PC-9 (cell line): Measurements from ENCODE around the gene BICC1. TPM values are rescaled to one million over a fixed set of nuclear protein-coding genes. Genes with fewer than 3 reads are reported as not detected.

Experiments used
- BruUV-seq: library from RNA; stranded (reverse); fragments of 400-500 nt; replicated peaks from 2 replicates; lab custom pipeline; 2021; lab: Mats Ljungman, UMichigan
- CTCF ChIA-PET: fragments of 300-600 bp; sonication (Branson Sonifier 250); formaldehyde crosslinking; loops from one replicate; lab custom pipeline; 2022; ENCODE audit warnings: antibody characterized with exemption; lab: Charles Lee
- POLR2A ChIA-PET: fragments of 300-600 bp; sonication (Branson Sonifier 250); formaldehyde crosslinking; loops from one replicate; lab custom pipeline; 2022; ENCODE audit warnings: antibody characterized with exemption; ENCODE audit not compliant: unreplicated experiment; lab: Charles Lee
- DNase-seq, 2 experiments: peaks; one replicate each; pipeline versions ENCODE4 v3.0.0 to v3.0.0-alpha.2; 2015 to 2022; ENCODE audit warnings: mixed read lengths in 1 of 2
- H2AFZ ChIP-seq: fragments of 200-600 bp; sonication (generic); 2 replicates; pipeline ENCODE4 v1.8.1; 2017; ENCODE audit warnings: antibody characterized with exemption
- H3F3A ChIP-seq: fragments of 200-600 bp; sonication (generic); 2 replicates; pipeline ENCODE4 v1.8.1; 2017; ENCODE audit warnings: antibody characterized with exemption, mild to moderate bottlenecking, low read depth; ENCODE audit not compliant: insufficient read depth
- H3K27ac ChIP-seq: fragments of 200-600 bp; sonication (generic); 2 replicates; pipeline ENCODE4 v1.6.1; 2016; ENCODE audit warnings: mixed run types
- H3K27me3 ChIP-seq: fragments of 200-600 bp; sonication (generic); 2 replicates; pipeline ENCODE4 v1.6.1; 2016; ENCODE audit warnings: low read depth, mixed run types; ENCODE audit not compliant: insufficient read depth
- H3K36me3 ChIP-seq: fragments of 200-600 bp; sonication (generic); 2 replicates; pipeline ENCODE4 v1.6.1; 2016; ENCODE audit warnings: low read depth, mixed run types
- H3K4me1 ChIP-seq: fragments of 200-600 bp; sonication (generic); replicated peaks from 2 replicates; pipeline ENCODE4 v1.6.1; 2016; ENCODE audit warnings: mixed run types; ENCODE audit not compliant: insufficient read depth
- H3K4me2 ChIP-seq: fragments of 200-600 bp; sonication (generic); 2 replicates; pipeline ENCODE4 v1.6.1; 2017; ENCODE audit warnings: mixed run types
- H3K4me3 ChIP-seq: fragments of 200-600 bp; sonication (generic); 2 replicates; pipeline ENCODE4 v1.6.1; 2016; ENCODE audit warnings: mixed run types
- H3K79me2 ChIP-seq: fragments of 200-600 bp; sonication (generic); 2 replicates; pipeline ENCODE4 v1.6.1; 2017; ENCODE audit warnings: low read depth, mixed run types
- H3K9me2 ChIP-seq: fragments of 200-600 bp; sonication (generic); 2 replicates; pipeline ENCODE4 v1.8.1; 2017; ENCODE audit warnings: mild to moderate bottlenecking; ENCODE audit not compliant: insufficient read depth
- H3K9me3 ChIP-seq: fragments of 200-600 bp; sonication (generic); 2 replicates; pipeline ENCODE4 v1.8.1; 2016; ENCODE audit warnings: low read depth; ENCODE audit not compliant: insufficient read depth
- H4K20me1 ChIP-seq: fragments of 200-600 bp; sonication (generic); 2 replicates; pipeline ENCODE4 v1.8.1; 2017; ENCODE audit not compliant: insufficient read depth
- EZH2 ChIP-seq: fragments of 200-600 bp; sonication (generic); IDR thresholded peaks from 2 replicates; pipeline ENCODE4 v1.8.0; 2017; ENCODE audit warnings: antibody characterized with exemption, low read depth
- intact Hi-C: fragments of 100-400 bp; cut with micrococcal nuclease; formaldehyde crosslinking; loops from one replicate; pipeline ENCODE4 v1.10.0; 2022; ENCODE audit not compliant: unreplicated experiment
- total RNA-seq: library from RNA; stranded (reverse); gene quantifications from 2 replicates; pipeline ENCODE4 v1.2.3, GENCODE V29; 2021
- TF ChIP-seq, protein P1 (sequence below): fragments of 200-600 bp; sonication (generic); conservative IDR thresholded peaks from 2 replicates; pipeline ENCODE4 v1.6.1; 2017; ENCODE audit warnings: mixed run types, antibody characterized with exemption, mild to moderate bottlenecking, moderate library complexity

Gene BICC1
- total RNA-seq, 1 experiment from 2014 or later = not detected

DNA sequence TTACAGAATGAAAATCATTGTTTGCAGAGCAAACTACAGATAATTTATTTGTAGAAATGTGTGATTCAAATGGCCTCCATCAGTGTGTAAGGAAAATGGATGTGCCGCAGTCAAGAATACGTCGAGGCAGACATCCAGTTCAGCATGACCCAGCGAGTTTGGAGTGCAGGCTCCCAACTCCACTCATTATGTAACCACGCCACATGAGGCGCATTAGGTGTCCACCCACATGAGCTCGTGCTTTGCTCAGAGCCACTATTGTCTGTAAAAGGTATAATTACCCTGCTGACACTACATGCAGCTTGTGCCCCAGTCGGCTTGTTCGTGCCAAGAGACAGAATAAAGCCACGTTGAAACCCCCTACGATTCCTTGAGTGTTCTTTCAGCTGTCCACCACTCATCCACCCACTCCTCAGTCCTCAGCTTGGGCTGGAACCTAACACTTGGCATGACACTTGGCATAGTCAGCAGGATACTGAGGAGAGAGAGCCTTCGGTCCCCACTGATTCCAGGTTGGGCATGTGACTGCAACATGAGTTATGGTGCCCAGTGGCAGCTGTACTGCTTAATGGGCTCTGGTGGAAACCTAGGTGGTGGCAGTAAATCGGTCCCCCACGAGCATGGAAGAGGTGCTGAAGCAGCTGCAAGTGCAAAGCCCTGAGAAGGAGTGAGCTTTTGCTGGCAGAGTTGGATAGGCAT lies 102.7 kb downstream of the BICC1 start:
- no peak for TF ChIP-seq EZH2
- TF ChIP-seq, protein P1, sequence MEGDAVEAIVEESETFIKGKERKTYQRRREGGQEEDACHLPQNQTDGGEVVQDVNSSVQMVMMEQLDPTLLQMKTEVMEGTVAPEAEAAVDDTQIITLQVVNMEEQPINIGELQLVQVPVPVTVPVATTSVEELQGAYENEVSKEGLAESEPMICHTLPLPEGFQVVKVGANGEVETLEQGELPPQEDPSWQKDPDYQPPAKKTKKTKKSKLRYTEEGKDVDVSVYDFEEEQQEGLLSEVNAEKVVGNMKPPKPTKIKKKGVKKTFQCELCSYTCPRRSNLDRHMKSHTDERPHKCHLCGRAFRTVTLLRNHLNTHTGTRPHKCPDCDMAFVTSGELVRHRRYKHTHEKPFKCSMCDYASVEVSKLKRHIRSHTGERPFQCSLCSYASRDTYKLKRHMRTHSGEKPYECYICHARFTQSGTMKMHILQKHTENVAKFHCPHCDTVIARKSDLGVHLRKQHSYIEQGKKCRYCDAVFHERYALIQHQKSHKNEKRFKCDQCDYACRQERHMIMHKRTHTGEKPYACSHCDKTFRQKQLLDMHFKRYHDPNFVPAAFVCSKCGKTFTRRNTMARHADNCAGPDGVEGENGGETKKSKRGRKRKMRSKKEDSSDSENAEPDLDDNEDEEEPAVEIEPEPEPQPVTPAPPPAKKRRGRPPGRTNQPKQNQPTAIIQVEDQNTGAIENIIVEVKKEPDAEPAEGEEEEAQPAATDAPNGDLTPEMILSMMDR = no peak
- Histone ChIP-seq H3F3A (no peaks in the 10 kb centered on the region), H3K79me2 (no peaks in the 10 kb centered on the region), H3K4me2 (no peak overlapping the region), H3K9me2 (no peaks in the 10 kb centered on the region), H3K4me3 (no peak overlapping the region), H4K20me1 (no peaks in the 10 kb centered on the region), H3K4me1 (no peaks in the 10 kb centered on the region), H3K27me3 (no peaks in the 10 kb centered on the region), H3K9me3 (no peaks in the 10 kb centered on the region), H3K27ac (no peak overlapping the region), H2AFZ (no peak overlapping the region), H3K36me3 (no peaks in the 10 kb centered on the region)
- POLR2A ChIA-PET = no interaction called here
- BruUV-seq = no TSS peak
- no peak for DNase-seq
- CTCF ChIA-PET = no interaction called here
- intact Hi-C loops = no loop called here

GRCh38 chr10:58618158-58618676 lies 105.5 kb downstream of the BICC1 start:
- Histone ChIP-seq H3K4me3 (no peak overlapping the region), H3K4me2 (no peak overlapping the region), H3K9me2 (no peaks in the 10 kb centered on the region), H3K36me3 (no peaks in the 10 kb centered on the region), H3K27ac (no peak overlapping the region), H3K79me2 (no peaks in the 10 kb centered on the region), H4K20me1 (no peaks in the 10 kb centered on the region), H3K9me3 (no peaks in the 10 kb centered on the region), H3K4me1 (no peaks in the 10 kb centered on the region), H3K27me3 (no peaks in the 10 kb centered on the region), H2AFZ (no peak overlapping the region), H3F3A (no peaks in the 10 kb centered on the region)
- ChIA-PET POLR2A (no interaction called here), CTCF (no interaction called here)
- DNase-seq = no peak
- TF ChIP-seq, protein P1 = no peak
- no peak for TF ChIP-seq EZH2
- no TSS peak for BruUV-seq
- intact Hi-C loops = no loop called here

- Histone ChIP-seq H3K79me2 (no peaks in the 10 kb centered on the region), H4K20me1 (no peaks in the 10 kb centered on the region), H3K4me3 (no peak overlapping the region), H3K9me3 (no peaks in the 10 kb centered on the region), H3K27me3 (no peaks in the 10 kb centered on the region), H3K4me2 (no peak overlapping the region), H2AFZ (no peak overlapping the region), H3K27ac (no peak overlapping the region), H3K9me2 (0 out of 2 replicates have a peak, but pooled peaks cover 3% of the 10 kb centered on the region), H3K4me1 (no peaks in the 10 kb centered on the region), H3K36me3 (no peaks in the 10 kb centered on the region), H3F3A (no peaks in the 10 kb centered on the region)
- ChIA-PET CTCF (no interaction called here), POLR2A (no interaction called here)
- no TSS peak for BruUV-seq
- DNase-seq = no peak
- intact Hi-C loops = no loop called here
- TF ChIP-seq, protein P1 = no peak
- TF ChIP-seq EZH2 = no peak
Measured at GRCh38 chr10:58621379-58622077, 108.9 kb downstream of the BICC1 start.
